ENCODE data around the gene TNFAIP8.

Gene TNFAIP8

DNA sequence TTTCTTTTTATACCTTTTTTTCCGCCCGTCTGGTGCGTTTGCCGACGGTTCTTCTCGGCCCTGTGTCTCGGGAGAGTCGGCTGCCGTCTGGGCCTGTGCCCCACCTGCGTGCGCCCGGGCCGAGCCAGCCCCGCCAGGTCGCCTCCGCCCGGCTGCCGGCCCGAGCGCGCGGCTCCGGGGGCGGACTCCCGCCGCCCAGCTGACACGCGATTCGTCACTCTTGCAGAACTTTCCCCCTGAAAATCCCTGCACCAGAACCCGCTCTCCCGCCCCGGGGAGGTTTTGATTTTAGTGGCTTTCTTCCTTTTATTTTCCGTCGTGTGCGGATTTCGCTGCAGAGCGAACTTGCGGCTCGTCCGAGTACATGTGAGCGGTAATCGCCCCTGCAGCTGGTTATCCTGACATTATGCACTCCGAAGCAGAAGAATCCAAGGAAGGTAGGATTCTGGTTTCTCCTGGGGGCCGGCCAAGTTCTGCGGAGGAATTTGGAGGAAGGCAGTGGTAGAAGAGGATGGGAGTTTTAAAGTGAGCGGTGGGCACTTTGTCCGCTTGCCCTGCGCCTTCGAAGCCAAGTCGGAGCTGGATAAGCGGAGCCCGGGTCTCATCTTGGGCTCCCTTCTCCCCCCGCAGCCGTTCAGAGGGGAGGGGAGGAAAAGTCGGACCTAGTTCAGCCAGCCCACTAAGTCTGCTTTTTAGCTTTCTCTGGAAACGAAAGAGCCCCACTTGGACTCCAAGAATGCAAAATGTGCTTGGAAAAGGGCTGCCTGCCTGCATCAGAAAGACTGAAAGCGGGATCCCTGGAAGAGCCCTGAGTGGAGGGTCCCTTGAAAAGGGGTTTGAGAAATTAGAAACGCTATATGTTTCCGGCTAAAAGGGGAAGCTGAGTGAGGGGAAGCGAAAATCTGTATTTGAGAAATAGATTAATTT is at the start of gene TNFAIP8:
Gene TNFAIP8 (plus strand): TSS at position 335 of the 927 bp plus-strand sequence. CDS start 72 bp downstream, at position 407.
- no peak for DNase-seq (ENCODE audit: low read depth)

DNA sequence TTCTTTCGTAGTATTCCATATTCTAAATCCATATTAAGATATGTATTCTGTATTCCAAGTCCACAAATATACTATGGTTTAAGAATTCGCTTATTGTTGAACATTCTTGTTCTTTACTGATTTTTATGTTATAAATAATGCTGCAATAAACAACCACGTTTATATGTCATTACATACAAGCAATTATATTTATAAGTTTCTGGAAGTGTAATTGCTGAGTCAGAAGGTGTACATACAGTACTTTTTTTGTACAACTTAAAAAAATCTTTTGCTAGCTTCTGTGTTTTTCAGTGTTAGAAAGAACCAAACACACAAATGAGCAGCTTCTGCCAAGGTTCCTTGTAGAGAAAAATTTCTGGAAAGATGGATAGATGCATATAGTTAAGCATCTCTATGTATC is 48.6 kb upstream of the TNFAIP8 start:
- DNase-seq (ENCODE audit: low read depth): no peak

DNA sequence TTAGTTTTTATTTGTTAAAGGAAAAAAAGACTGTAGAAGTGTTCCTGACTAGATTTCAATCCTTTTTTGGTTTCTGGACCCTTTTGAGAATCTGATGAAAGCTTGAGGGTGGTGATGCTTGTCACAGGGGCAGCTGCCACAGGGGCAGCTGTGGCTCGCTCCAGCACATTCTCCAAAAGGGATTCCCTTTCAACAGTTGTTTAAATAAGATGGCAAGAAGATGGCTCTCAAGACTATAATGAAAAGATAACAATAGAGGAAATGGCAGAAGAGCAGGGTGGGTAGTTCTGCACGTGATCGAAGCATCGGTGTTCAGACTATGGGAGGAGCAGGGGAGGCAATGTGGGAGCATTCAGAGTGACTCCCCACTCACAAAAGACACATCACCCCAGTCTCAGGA is 46.5 kb upstream of the TNFAIP8 start:
- no peak for DNase-seq (ENCODE audit: low read depth)

DNA sequence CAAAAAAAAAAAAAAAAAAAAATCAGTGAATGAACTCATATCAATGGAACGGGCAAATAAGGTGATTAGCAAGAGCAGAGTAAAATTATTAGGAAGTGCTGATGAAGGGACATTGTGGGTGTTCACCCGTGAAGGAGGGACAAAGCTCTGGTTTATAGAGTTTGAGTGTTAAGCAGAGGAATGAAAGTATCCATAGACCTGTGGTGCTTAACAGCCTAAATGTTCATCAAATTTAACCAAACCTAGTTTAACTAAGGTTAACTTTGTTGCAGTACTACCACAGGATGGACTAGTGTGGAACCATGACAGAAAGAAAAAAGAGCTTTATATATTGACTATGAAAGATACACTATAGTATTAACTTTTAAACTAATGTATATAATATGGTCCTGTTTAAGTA is 44.1 kb upstream of the TNFAIP8 start:
- no peak for DNase-seq (ENCODE audit: low read depth)

DNA sequence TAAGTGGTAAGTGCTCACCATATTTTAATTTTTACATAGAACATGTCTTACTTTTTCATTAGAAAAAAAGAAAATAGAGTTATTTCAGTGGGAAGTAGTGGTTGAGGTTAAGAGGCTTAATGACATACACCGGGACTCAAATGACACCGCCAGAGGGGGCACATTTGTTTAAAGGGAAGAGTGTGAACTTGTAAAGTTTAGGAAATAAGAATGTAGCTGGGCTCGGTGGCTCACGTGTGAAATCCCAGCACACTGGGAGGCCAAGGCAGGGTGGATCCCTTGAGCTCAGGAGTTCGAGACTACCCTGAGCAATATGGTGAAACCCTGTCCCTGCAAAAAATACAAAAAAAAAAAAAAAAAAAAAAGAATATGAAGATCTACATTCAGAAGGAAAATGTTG is 43.4 kb upstream of the TNFAIP8 start:
- DNase-seq (ENCODE audit: low read depth): no peak

DNA sequence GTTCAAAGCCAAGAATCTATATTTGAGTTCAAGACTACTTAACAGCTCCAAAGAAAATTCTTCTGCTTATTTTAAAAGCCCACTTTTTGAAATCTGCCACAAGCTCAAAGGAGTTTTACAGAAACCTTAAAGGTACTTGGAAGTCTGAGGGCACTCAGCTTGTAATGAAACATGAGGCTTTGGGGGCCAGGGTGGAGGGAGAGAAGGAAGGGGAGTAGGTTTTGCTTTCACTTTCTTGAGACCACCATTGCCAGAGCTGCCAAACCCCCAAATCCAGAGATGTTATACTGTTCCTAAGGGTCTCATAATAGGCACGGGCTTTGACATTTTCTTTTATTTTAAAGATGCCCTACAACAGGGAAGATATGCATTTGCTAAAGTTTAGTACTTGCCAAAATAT is 42.6 kb upstream of the TNFAIP8 start:
- DNase-seq (ENCODE audit: low read depth): no peak

DNA sequence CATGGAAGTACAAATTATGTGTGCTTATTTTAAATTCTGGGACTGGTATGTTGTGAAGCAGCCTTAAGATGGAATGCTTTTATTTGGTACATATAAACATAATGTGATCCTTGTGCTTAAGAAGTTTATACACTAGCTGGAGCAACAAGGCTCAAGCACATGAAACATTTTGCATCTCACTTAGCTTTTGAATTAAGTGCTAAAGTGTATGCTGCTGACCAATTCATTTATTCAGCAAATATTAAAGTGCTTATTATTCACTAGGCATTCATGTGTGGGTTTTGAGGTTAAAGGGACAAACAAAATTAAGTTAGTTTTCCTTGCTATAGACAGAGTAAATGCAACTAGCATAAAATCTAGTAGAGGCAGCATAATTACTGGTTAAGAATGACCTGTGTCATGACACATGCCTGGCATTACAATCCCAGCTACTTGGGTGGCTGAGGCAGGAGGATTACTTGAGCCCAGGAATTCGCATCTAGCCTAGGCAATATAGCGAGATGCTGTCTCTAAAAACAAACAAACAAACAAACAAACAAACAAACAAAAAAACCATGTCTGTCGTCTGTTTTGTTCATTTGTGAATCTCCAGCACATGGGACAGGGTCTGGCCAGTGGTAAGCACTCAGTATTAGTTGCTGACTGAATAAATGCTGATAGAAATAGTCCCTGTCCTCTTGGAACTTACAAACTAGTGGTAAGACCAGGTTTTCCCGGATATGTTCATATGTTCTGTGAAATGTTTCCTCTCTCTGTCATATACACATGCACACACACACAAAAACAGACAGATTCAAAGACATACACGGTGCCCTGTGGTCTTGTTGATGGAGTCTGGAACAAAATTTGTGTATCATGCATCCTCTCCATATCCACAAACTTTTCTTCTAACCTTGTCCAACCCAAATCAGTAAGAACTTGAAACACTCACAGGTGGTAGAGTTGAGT is 41.9 kb upstream of the TNFAIP8 start:
- DNase-seq (ENCODE audit: low read depth): no peak

DNA sequence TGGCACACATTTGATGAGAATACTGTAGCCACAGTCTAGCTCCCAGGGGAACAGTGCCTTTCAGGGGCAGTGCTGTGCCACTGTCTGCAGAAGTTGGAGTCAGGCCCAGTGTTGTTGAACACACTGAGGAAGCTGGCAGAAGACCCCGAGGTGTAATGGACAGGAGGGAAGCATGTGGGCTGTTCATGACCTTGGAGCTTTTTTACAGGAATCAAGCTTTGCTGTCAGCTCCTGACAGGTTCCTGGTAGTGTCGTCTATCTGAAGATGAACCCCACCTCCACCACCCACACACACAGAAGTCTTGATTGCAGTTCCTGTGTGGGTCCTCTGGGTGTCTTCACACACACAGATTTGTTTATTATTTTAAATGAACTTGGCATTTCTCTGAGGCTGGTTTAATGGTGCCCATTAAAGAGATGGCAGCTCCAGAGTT is 40.3 kb upstream of the TNFAIP8 start:
- no peak for DNase-seq (ENCODE audit: low read depth)

DNA sequence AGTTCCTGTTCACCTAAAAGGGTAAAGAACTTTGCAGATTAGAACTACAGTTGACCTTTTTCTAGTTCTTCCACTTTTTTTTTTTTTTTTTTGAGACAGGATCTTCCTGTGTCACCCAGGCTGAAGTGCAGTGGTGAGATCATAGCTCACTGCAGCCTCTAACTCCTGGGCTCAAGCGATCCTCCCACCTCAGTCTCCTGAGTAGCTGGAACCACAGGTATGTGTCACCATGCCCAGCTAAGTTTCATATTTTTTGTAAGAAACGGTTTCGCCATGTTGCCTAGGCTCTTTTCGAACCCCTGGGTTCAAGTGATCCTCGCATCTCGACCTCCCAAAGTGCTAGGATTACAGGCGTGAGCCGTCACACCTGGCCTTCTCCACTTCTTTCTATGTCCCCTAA is 39.7 kb upstream of the TNFAIP8 start:
- DNase-seq (ENCODE audit: low read depth): no peak

DNA sequence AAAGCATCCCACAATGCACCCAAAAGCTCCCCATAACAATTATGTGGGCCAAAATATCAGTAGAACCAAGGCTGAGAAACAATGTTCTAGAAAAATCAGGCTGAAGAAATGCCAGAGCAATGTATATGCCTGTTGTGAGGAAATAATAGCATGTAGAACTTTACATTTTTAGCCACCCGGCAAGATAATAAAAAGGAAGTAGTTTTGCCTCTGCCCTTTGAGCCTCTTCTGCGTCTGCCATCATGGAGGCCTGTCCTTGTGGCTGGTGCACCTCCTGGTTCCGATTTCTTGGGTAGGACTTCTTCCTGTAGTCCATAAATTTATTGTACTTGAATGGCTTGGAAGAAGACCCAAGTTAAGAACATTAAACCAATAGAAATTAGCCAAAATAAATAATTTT is 38.9 kb upstream of the TNFAIP8 start:
- no peak for DNase-seq (ENCODE audit: low read depth)

DNA sequence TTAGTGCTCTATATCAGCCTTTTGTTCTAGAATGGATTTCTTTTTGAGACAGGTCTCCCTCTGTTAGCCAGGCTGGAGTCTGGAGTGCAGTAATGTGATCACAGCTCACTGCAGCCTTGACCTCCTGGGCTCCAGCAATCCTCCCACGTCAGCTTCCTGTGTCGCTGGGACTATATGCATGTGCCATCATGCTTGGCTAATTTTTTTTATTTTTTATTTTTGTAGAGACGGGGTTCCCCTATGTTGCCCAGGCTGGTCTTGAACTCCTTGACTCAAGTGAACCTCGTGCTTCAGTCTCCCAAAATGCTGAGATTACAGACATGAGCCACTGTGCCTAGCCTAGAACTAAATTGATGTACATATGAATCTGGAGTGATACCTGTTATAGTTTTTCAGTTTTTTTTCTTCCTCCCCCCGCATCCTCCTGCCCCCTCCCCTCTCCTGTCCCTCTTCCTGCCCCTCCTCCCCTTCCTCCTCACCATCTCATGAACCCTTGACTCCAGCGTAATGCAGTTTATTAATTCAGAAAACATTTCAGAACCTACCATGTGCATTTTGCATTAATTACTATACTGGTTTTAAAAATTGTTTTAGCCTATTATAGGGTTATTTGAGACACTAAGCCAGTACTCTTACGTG is 37.4 kb upstream of the TNFAIP8 start:
- no peak for DNase-seq (ENCODE audit: low read depth)

DNA sequence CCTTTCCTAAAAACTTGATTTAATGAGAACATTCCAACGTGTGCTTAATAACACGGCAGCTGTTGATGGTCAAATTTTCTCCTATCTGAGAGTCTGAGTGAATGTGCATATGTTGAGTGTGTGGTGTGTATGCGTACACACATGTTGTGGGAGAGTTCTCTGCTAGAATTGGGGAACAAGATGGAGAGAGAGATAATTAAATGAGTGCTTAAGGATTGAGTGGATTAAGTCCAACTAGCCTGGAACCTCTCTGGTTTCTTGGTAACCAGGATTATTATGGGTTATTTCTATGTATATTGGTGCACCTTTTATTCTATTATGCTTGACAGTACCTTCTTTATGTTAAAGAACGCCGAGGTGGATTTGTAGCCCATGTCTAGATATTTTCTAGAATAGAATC is 36.4 kb upstream of the TNFAIP8 start:
- DNase-seq (ENCODE audit: low read depth): no peak

DNA sequence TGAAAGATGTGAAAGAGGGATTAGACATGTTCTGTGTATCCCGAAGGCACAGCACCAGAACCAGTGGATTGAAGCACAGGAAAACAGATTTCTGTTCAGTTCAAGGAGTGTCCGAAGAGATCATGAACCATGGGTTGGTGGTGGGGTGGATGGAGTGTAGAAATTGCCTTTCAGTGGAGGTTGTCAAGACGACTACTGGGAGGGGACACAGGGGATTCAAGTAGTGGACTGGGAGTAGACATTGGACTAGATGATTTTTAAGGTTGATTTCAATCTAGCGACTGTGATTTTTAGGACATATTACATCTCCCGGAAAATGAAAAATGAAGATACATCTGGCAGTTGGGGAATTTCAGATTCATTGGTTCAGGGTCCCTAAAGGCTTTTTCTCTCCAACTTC is 35.9 kb upstream of the TNFAIP8 start:
- DNase-seq (ENCODE audit: low read depth): no peak

DNA sequence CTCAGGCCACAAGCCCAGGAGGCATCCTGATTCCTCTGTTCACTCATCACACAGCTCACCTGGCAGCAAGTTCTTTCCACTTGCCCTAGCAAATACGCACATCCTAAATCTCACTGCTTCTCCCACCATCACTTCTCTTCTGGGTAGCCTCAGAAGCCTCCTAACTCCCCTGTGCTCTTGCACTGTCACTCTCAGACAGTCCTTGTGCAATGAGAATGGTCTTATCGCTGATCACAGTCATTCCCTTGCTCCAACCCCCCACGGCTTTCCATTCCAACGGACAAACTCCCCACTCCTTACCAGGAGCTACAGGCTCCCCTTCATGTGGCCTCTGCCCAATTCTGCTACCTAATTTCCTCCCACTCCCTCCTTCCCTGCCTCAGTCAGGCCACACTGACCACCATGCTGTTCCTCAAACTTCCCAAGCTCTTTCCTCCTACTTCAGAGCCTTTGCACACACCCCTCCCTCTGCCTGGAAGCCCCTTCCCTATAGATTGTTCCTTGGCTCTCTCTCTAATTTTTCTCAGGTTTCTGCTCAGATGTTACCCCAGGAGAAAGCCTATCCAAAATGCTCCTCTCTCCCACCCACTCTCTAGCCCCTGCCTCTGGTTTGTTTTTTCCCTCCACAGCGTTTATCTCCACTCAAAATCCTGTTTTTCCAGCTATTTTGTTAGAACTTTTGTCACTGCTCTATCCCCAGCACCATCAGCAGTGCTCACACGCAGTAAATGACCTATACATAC is 34.1 kb upstream of the TNFAIP8 start:
- no peak for DNase-seq (ENCODE audit: low read depth)

DNA sequence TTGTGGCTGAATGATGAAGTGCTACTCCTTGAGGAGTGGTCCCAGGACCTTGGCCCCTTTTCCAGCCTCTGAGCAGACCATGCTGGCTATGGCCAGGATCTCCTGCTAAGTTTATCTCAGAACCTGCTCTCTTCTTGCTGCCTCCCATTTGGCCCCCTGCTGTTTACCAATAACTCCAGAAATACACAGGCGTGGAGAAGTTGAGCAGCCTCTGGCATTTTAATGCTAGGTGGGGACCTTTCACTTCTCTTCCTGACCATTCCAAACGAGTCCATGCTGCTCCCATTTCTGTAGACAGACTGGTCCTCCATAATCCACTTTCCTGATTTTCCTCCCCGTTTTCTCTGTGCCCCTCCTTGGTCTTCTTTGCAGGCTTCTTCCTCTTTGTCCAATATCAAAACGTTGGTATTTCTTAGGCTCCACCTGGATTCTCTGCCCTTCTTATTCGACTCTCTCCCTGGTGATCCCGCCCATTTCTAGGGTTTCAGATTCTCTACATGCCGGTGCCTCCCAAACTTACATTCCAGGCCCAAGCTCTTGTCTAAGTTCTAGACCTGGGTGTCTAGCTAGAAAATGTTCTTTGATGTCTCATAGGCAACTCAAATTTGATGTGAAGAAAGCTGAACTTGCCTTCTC is 33.4 kb upstream of the TNFAIP8 start:
- no peak for DNase-seq (ENCODE audit: low read depth)

DNA sequence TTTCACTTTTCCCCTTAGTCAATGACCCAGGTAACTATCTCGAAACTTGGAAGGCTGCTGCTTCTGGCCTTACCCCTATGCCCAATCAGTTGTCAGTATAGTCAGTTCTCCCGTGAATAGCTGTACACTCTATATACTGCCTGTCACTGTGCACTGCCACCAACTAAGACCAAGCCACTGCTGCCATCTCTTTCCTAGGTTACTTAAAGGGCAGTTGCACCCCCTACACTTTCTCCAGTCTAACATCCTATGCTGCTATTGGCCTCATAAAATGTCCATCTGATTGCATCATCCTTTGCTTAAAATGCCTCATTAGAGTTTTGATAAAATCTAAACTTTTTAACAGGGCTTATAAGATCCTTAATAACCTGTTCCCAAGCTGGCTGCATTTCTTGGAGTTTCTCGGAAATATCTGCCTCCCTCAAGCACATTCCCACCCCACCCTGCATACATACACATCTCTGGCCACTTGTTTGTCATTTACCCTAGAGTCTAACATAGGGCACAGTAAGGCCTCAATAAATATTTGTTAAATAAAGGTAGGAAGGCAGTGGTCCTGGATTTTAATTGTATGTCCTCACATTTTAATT is 32.8 kb upstream of the TNFAIP8 start:
- no peak for DNase-seq (ENCODE audit: low read depth)

DNA sequence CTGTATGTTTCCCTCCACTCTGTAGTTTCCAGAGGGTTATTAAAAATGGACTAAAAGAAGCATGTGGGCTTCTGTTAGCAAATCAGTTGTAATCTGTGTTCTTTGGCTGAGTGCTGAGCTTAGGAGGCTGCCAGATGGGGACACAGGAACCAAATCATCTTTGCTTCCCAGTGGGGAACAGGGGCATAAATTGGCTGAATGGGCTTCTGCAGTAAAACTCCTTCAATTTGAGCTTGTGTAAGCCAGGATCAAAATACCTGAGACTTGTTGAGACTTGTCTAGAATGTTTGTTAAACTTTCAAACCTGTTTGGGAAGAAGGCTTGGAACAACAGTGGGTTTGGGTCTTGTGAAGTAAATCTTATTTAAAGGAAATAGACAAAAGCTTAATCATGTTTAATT is 32.2 kb upstream of the TNFAIP8 start:
- no peak for DNase-seq (ENCODE audit: low read depth)

DNA sequence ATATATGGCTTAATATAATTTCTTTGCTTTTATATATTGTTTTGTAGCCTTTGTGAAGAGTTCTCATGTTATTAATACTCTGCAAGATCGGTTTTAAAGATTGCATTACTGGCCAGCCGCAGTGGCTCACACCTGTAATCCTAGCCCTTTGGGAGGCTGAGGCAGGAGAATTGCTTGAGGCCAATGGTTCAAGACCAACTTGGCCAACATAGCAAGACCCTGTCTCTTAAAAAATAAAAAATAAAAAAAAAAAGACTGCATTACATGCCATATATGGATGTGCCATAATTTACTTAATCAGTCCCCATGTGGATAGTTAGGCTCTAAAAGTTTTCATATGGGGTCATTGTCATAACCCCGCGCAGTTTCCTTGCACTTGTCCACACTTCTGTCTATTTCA is 31.0 kb upstream of the TNFAIP8 start:
- no peak for DNase-seq (ENCODE audit: low read depth)

DNA sequence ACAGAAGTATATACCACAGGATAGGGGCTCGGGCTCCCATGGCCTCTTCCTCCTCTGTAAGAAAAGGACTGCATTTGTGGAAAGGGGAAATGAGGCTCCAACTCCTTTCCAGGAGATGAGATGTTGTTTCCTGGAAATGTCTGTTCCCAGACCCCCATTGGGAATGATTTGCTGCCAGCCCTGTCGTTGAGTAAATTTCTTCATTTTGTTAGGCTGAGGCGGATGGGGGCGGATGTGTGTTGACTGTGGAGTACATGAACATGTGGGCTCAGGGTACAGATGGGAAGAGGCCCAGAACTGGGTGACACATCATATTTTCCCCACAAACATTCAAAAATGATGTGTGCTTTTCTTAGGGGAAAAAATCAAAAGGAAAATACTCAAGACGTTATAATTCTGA is 28.8 kb upstream of the TNFAIP8 start:
- DNase-seq (ENCODE audit: low read depth): no peak

DNA sequence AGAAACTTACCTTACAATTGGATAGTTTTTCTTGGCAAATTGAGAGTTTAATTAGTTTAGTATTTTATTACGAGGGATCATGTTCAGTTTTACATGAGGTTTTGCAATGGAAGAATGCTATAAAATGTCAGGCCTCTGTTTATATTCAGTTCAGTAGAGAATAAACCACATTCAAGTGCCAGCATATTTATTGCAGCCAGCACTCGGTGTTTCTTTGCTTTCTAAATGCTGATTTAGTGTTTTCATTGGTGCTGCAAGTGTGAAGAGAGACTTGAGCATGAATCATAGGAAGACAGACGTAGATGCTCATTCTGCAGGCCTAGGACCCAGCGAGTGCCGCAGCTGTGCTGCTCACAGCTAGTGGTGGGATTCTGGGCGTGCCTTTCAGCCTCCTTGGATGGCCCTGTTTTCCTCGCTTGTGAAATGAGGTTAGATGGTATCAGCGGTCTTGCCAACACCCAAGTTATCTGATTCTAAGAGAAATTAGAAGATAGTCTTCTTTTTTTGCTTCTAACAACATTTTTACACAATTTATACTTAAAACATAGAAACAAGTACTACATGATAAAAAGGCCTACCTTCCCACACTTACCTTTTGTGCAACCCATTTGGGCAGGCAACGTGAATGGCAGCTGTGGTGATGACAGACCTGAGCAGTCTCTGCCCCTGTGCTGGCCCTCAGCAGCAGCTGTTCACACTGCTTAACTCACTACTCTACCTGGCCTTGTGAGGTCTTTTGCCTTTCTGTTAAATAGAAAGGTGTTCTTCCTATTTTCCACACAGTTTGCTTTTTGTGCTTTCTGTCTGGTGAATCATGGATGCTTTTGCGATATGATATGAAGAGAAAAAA is 26.8 kb upstream of the TNFAIP8 start:
- DNase-seq (ENCODE audit: low read depth): no peak

Data from CMK (cell line).